ENCODE data around the gene MREG.

DNA sequence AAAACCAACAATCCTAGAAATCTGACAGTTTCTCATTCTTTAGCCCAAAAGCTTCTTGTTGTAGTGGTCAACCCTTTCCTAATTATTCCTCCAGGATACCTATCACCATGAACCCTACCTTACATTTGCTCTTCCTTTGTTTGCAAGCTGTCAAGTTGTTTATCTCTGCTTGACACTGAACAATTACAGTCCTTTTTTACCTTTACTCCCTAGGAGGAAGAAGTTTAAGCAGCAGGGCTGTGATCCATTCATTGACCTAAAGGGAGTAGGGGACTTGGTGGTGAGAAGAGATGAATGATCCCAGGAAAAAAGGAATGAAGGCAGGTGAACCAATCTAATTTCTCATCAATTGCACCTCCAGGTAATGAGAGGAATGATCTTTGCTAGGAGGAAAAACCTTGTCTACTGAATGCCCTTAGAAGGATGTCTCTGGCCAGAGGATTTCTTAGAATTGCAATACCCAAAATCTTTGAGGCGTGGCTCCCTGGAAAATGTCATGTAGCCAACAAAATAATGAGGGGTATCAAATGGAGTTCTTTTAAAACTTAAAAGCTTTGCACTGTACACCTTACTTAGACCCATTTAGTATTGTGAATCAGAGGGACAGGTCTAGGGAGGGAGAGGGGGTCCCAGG is 47.7 kb downstream of the MREG start:
- TF ChIP-seq, protein P1, sequence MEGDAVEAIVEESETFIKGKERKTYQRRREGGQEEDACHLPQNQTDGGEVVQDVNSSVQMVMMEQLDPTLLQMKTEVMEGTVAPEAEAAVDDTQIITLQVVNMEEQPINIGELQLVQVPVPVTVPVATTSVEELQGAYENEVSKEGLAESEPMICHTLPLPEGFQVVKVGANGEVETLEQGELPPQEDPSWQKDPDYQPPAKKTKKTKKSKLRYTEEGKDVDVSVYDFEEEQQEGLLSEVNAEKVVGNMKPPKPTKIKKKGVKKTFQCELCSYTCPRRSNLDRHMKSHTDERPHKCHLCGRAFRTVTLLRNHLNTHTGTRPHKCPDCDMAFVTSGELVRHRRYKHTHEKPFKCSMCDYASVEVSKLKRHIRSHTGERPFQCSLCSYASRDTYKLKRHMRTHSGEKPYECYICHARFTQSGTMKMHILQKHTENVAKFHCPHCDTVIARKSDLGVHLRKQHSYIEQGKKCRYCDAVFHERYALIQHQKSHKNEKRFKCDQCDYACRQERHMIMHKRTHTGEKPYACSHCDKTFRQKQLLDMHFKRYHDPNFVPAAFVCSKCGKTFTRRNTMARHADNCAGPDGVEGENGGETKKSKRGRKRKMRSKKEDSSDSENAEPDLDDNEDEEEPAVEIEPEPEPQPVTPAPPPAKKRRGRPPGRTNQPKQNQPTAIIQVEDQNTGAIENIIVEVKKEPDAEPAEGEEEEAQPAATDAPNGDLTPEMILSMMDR (conservative IDR thresholded peaks at IDR 0.05; ENCODE audit: low read length) = no peak
- TF ChIP-seq EZH2phosphoT487 (IDR thresholded peaks at IDR 0.05; ENCODE audit: borderline replicate concordance) = no peak
